Suprapubic skin (tissue), 4 donors: ENCODE results near the gene VAV2. TPM values are rescaled to one million over a fixed set of nuclear protein-coding genes. Genes with fewer than 3 reads are reported as not detected.

ENCODE experiments used
- DNase-seq, 2 donors: peaks; one replicate each; pipeline ENCODE4 v3.0.0-alpha.2; 2019; ENCODE audit warnings: low spot score in 2 of 2
- H3K27ac ChIP-seq: fragments of 200-600 bp; sonication (generic); one replicate; pipeline ENCODE4 v1.5.1; 2019
- H3K27me3 ChIP-seq: fragments of 200-600 bp; sonication (generic); one replicate; pipeline ENCODE4 v1.5.1; 2019
- H3K36me3 ChIP-seq: fragments of 200-600 bp; sonication (generic); one replicate; pipeline ENCODE4 v1.5.1; 2019
- H3K4me1 ChIP-seq: fragments of 200-600 bp; sonication (generic); one replicate; pipeline ENCODE4 v1.5.1; 2019
- H3K4me3 ChIP-seq: fragments of 200-600 bp; sonication (generic); one replicate; pipeline ENCODE4 v1.5.1; 2019; ENCODE audit warnings: mild to moderate bottlenecking
- H3K9me3 ChIP-seq: fragments of 200-600 bp; sonication (generic); one replicate; pipeline ENCODE4 v1.5.1; 2019
- EP300 ChIP-seq: sonication (generic); formaldehyde crosslinking; IDR thresholded peaks from one replicate; pipeline ENCODE4 v1.6.1; 2017; ENCODE audit warnings: antibody characterized with exemption
- POLR2A ChIP-seq, 2 donors: fragments of 450-650 bp; IDR thresholded peaks; one replicate each; pipeline ENCODE4 v1.6.1; 2017; ENCODE audit warnings: antibody characterized with exemption in 2 of 2, mild to moderate bottlenecking in 2 of 2, moderate library complexity in 2 of 2
- POLR2AphosphoS5 ChIP-seq, 3 donors: sonication (generic); formaldehyde crosslinking; IDR thresholded peaks; one replicate each; pipeline ENCODE4 v1.6.1; 2017; ENCODE audit warnings: antibody characterized with exemption in 3 of 3
- WGBS: methylation state at CpG from one replicate; pipeline ENCODE4 v1.1.5; 2018; 5-methylcytosine and 5-hydroxymethylcytosine counted together
- total RNA-seq, 4 donors: library from RNA; depleted of rRNA; stranded (reverse); fragments of >200 nt; gene quantifications; one replicate each; pipeline ENCODE4 v1.1.0, GENCODE V29; 2016
- TF ChIP-seq, protein P1 (sequence below), 2 donors: fragments of 200-600 bp in 1 of 2; fragments of 450-650 bp in 1 of 2; sonication (generic) in 1 of 2; IDR thresholded peaks; one replicate each; pipeline ENCODE4 v1.5.1; 2016 to 2019; ENCODE audit warnings: antibody characterized with exemption in 2 of 2, mild to moderate bottlenecking in 1 of 2, moderate library complexity in 1 of 2

The VAV2 gene
- total RNA-seq, 4 donors from 2014 or later = 5.2 to 10.3 (median 6.4) TPM

DNA sequence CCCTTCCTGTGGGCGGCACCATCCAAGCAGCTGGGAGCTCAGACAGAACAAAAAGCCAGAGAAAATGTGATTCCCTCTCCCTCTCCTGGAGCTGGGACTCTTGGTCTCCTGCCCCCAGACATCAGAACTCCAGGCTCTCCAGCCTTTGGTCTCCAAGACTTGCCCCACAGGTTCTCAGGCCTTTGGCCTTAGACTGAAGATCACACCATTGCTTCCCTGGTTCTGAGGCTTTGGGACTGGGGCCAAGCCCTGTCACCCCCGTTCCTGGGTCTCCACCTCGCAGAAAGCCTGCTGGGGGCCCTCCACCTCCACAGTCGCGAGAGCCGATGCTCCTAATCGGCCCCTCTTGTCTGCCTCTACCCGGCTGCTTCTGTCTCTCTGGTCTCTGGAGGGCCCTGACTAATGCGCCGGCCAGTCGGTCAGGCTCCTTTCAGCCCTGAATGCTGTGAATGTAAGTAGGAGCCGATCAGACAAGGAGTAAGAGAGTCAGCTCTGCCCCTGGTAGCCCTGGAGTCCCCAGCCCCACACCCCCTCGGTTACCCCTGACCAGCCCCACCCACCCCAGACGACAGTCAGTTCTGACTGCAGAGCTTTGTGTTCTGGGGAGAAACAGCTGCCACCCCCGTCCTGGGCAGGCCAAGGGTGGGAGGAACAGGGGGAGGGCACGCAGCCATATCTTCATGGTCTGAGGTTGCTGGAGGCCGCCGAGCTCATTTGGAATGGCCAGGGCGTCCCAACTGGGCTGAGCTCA is 57.5 kb downstream of the VAV2 start:
- H3K4me3 ChIP-seq = no peak overlapping the region
- H3K9me3 ChIP-seq = no peaks in the 10 kb centered on the region
- 88% methylated on average over 13 of the region's 19 CpGs for WGBS
- no peak for DNase-seq
- H3K27me3 ChIP-seq = no peaks in the 10 kb centered on the region
- H3K36me3 ChIP-seq = peaks cover 12% of the 10 kb centered on the region
- TF ChIP-seq POLR2AphosphoS5 (IDR thresholded peaks at IDR 0.05) (no peak), EP300 (no peak), POLR2A (IDR thresholded peaks at IDR 0.05) (no peak)
- TF ChIP-seq, protein P1, sequence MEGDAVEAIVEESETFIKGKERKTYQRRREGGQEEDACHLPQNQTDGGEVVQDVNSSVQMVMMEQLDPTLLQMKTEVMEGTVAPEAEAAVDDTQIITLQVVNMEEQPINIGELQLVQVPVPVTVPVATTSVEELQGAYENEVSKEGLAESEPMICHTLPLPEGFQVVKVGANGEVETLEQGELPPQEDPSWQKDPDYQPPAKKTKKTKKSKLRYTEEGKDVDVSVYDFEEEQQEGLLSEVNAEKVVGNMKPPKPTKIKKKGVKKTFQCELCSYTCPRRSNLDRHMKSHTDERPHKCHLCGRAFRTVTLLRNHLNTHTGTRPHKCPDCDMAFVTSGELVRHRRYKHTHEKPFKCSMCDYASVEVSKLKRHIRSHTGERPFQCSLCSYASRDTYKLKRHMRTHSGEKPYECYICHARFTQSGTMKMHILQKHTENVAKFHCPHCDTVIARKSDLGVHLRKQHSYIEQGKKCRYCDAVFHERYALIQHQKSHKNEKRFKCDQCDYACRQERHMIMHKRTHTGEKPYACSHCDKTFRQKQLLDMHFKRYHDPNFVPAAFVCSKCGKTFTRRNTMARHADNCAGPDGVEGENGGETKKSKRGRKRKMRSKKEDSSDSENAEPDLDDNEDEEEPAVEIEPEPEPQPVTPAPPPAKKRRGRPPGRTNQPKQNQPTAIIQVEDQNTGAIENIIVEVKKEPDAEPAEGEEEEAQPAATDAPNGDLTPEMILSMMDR (IDR thresholded peaks at IDR 0.05) = no peak
- peaks cover 6% of the 10 kb centered on the region for H3K4me1 ChIP-seq
- no peak overlapping the region for H3K27ac ChIP-seq

DNA sequence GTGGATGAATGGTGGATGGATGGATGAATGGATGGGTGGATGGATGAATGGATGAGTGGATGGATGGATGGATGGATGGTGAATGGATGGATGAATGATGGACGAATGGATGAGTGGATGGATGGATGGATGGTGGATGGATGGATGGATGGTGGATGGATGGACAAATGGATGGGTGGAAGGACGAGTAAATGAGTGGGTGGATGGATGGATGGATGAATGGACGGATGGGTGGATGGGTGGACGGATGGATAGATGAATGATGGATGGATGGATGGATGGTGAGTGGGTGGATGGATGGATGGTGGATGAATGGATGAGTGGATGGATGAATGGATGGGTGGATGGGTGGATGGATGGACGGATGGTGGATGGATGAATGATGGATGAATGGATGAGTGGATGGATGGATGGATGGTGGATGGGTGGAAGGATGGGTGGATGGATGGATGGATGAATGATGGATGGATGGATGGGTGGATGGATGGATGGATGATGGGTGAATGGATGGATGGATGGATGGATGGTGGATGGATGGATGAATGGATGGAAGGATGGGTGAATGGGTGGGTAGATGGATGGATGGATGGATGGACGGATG is 58.6 kb downstream of the VAV2 start:
- TF ChIP-seq POLR2AphosphoS5 (IDR thresholded peaks at IDR 0.05) (no peak), EP300 (no peak)
- TF ChIP-seq, protein P1 (IDR thresholded peaks at IDR 0.05) = peak in 1 of 2 donors; percentile 5
- peaks cover 10% of the 10 kb centered on the region for H3K36me3 ChIP-seq
- H3K9me3 ChIP-seq = no peaks in the 10 kb centered on the region
- DNase-seq = no peak
- no peak overlapping the region for H3K4me3 ChIP-seq
- WGBS = 77% methylated on average over 6 of the region's 6 CpGs
- H3K4me1 ChIP-seq = peaks cover 6% of the 10 kb centered on the region
- no peak overlapping the region for H3K27ac ChIP-seq
- H3K27me3 ChIP-seq = no peaks in the 10 kb centered on the region

DNA sequence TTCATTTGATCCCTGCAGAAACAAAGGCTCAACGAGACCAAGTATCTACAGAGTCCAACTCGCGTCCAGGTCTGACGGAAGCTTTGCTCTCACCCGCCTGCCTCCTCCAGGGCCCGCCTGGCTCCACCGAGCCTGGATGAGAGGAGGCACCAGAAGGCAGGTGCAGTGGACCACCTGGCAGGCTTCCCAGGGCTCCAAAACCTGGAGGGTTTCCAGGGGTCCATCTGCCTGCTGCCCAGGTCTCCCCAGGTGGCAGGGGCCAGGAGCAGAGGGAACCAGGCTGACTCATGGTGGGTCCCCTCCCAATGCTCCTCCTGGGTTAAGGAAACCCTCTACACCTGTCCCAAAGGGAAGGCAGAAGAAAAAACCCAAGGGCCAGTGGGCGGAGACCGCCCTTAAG is 59.5 kb downstream of the VAV2 start:
- Histone ChIP-seq H3K4me3 (no peak overlapping the region), H3K4me1 (peaks cover 6% of the 10 kb centered on the region), H3K27ac (no peak overlapping the region), H3K27me3 (no peaks in the 10 kb centered on the region), H3K9me3 (no peaks in the 10 kb centered on the region), H3K36me3 (peaks cover 3% of the 10 kb centered on the region)
- DNase-seq = no peak
- WGBS = 92% methylated on average over 7 of the region's 9 CpGs
- TF ChIP-seq POLR2A (IDR thresholded peaks at IDR 0.05) (no peak), EP300 (no peak), POLR2AphosphoS5 (IDR thresholded peaks at IDR 0.05) (no peak)
- TF ChIP-seq, protein P1 (IDR thresholded peaks at IDR 0.05) = no peak

DNA sequence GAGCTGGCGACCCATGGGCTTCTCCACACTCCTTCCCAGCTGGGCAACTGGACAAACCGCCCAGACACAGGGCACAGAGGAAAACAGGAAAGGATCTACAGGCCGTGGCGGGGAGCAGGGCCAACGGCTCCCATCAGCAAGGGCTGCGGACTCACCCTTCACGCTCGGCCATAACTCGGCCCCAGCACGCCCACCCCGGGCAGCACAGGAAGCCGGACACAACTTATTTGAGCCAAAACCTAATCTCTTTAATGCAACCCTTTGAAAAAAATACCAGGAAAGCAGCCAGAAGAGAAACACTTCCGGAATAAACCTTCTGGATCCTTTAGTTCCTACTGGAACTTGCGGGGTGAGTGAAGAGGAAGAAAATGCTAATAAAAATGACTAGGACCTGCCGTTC is 59.9 kb downstream of the VAV2 start:
- no peak overlapping the region for H3K27ac ChIP-seq
- WGBS = 82% methylated on average over 14 of the region's 15 CpGs
- H3K36me3 ChIP-seq = no peaks in the 10 kb centered on the region
- no peaks in the 10 kb centered on the region for H3K27me3 ChIP-seq
- H3K4me3 ChIP-seq = no peak overlapping the region
- H3K4me1 ChIP-seq = peaks cover 6% of the 10 kb centered on the region
- no peak for DNase-seq
- TF ChIP-seq POLR2AphosphoS5 (IDR thresholded peaks at IDR 0.05) (no peak), EP300 (no peak), POLR2A (IDR thresholded peaks at IDR 0.05) (no peak)
- TF ChIP-seq, protein P1 (IDR thresholded peaks at IDR 0.05) = no peak
- H3K9me3 ChIP-seq = no peaks in the 10 kb centered on the region

DNA sequence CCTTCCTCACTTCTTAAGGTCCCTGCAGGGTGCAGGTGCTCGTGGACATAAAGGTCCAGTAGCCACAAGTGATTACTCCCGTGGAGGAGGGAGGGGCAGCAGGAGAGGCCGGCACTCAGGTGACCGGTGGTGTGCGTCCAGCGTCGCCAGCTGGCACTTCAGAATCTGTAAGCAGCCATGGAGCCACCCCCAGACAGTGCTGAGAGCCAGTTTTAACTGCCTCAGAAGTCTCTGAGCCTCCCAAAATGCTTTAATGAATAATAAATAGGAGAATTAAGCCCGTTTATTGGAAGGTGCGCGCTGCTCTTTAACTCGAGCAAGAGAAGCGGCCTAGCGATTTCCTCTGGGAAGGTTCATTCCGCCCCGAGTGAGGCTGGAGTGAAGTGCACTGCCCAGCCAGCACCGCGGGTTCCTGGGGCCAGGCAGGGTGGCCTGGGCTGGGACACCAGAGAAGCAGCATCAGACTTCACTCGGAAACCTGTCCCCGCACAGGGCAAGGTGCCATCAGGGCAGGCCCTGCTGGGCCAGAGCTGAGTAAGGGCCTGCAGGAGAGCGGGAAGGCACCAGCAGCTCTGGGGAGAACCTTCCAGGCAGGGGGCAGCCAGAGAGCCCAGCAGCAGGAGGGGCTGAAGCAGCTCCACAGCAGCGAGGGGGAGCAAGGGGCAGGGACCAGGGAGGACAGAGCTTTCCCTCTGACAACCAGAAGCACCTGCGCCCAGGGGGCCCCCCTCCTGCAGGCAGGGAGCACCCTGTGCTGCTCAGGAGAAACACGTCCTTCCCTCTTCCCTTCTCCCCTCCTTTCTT is 61.2 kb downstream of the VAV2 start:
- DNase-seq = no peak
- H3K9me3 ChIP-seq = no peaks in the 10 kb centered on the region
- no peak overlapping the region for H3K4me3 ChIP-seq
- peaks cover 6% of the 10 kb centered on the region for H3K4me1 ChIP-seq
- no peak overlapping the region for H3K27ac ChIP-seq
- no peak for TF ChIP-seq POLR2A (IDR thresholded peaks at IDR 0.05)
- no peak for TF ChIP-seq EP300
- TF ChIP-seq POLR2AphosphoS5 (IDR thresholded peaks at IDR 0.05) = no peak
- TF ChIP-seq, protein P1 (IDR thresholded peaks at IDR 0.05) = no peak
- no peaks in the 10 kb centered on the region for H3K36me3 ChIP-seq
- 88% methylated on average over 22 of the region's 23 CpGs for WGBS
- H3K27me3 ChIP-seq = no peaks in the 10 kb centered on the region
